Fibroblast of the aortic adventitia (primary cell): ENCODE data around the gene C9orf72. TPM values are rescaled to one million over a fixed set of nuclear protein-coding genes. Genes with fewer than 3 reads are reported as not detected.
A peak's percentile ranks its signal among the peaks of the same experiment; 100 is the strongest.

Source experiments
- DNase-seq: peaks from one replicate; pipeline ENCODE4 v3.0.0-alpha.2; 2010; ENCODE audit warnings: low read depth
- H3K4me3 ChIP-seq: 2 replicates; pipeline ENCODE4 v1.5.1; 2011; ENCODE audit warnings: low read depth, mild to moderate bottlenecking, control low read depth, low read length, moderate library complexity
- CTCF ChIP-seq: IDR thresholded peaks from 2 replicates; pipeline ENCODE4 v1.5.1; 2011; ENCODE audit warnings: mild to moderate bottlenecking, low read length, control low read depth, inconsistent platforms; ENCODE audit not compliant: insufficient read depth
- total RNA-seq: library from RNA; depleted of rRNA; stranded (reverse); fragments of >200 nt; gene quantifications from 2 replicates; pipeline ENCODE4 v1.2.3, GENCODE V29; 2012; ENCODE audit warnings: low replicate concordance

Gene C9orf72
- total RNA-seq, 1 donor, result 7.5 TPM

GRCh38 chr9:27582794-27583193 is 9.5 kb upstream of the C9orf72 start:
- no peak overlapping the region for H3K4me3 ChIP-seq
- DNase-seq, result no peak
- TF ChIP-seq CTCF, result no peak

GRCh38 chr9:27581826-27582225 is 8.5 kb upstream of the C9orf72 start:
- no peak for TF ChIP-seq CTCF
- no peak for DNase-seq
- H3K4me3 ChIP-seq, result no peak overlapping the region

GRCh38 chr9:27573634-27574590 is 631 bp upstream of the C9orf72 start:
- DNase-seq, result peak; percentile 99
- TF ChIP-seq CTCF, result no peak
- peak overlapping the region; percentile 74 for H3K4me3 ChIP-seq

- H3K4me3 ChIP-seq, result peak overlapping the region; percentile 74
- DNase-seq, result peak; percentile 32
- TF ChIP-seq CTCF, result no peak
Observed at GRCh38 chr9:27572566-27572917, 739 bp downstream of the C9orf72 start.

GRCh38 chr9:27572061-27572460 is 1.2 kb downstream of the C9orf72 start:
- DNase-seq, result no peak
- H3K4me3 ChIP-seq, result no peak overlapping the region
- TF ChIP-seq CTCF, result no peak

- no peak for TF ChIP-seq CTCF
- no peak overlapping the region for H3K4me3 ChIP-seq
- DNase-seq, result no peak
Observed at GRCh38 chr9:27571011-27571410, 2.3 kb downstream of the C9orf72 start.

- no peak for DNase-seq
- no peak overlapping the region for H3K4me3 ChIP-seq
- no peak for TF ChIP-seq CTCF
Observed at GRCh38 chr9:27569406-27569805, 3.9 kb downstream of the C9orf72 start.
